Activated CD4-positive, CD25-positive, alpha-beta regulatory T cell treated with anti-CD3 and anti-CD28 coated beads, Interleukin-2, amount 50 U/mL, for 24 hours (primary cell): Measurements from ENCODE around the gene LDLRAD2.

Experiments
- ATAC-seq, 2 donors: fragments of 150-1000 bp; cut with Tn5 transposase; one replicate each; pipeline ENCODE4 v1.10.0; 2021; ENCODE audit warnings: mild to moderate bottlenecking in 1 of 2, moderate library complexity in 1 of 2

LDLRAD2 gene

DNA sequence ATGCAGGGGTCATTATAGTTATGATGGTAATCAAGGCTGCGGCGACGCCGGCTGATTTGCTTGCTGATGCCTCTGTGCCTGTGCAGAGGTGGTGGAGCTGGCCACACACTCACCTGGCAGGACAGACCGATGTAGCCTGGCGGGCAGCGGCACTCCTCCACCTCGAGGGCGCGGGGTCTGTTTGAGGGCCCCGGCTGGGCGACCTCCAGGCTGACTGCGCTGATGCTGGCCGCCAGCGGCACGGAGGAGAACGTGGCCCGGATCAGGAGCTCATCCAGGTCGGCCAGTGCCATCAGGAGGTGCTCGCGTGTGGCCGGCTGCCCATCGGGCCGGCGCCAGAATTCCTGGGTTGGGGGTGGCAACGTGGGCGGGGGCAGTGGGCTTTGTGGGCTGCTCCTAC, 52.7 kb downstream of the LDLRAD2 start:
- ATAC-seq: no peak

DNA sequence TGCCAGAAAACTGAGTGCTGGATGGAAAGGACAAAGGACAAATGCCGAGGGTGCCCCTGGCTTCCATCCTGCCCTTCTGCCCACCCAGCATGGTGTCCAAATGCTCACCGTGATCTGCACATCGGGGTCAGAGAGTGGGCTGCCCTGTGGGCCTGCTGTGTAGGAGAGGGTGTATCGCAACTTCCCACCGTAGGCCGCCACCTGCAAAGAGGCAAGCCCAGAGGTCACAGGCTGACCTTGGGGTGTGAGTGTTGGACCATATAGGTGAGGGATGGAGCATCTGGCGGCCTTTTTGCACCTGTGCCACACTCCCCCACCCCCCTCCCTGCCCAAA, 53.5 kb downstream of the LDLRAD2 start:
- ATAC-seq: no peak

DNA sequence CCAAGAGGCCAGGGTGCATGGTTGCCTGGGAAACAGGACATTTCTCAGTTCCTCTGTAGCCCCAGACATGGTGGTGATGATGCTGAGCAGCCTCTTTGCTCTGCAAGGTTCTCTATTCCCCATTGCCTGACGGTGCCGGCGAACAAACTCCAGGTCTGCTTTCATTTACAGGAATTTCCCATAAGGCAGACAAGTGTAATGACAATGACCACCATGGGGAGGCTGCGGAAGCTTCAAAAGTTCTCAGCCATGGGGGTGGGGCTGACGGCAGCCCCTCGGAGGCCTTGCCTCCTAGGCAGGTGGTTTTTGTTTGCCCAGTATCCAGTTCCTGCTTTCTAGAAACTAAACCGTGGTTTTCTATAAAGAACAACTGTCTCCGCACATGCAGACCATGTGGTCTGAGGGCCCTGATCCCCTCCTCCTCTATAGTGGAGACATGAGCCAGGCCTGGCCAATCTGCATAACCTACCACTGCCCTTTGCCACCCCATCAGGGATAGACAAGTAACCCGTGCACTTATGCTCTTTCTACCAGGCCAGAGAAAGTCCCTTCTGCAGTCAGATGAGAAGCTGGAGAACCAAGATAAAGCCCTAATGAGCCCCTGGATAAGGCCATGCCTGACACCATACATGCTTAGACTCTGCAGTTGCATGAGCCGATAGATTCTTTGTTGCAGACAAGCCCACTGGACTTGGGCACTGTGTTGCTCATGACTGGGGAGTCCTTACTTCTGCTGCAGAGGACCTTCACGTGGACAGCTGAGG, 54.1 kb downstream of the LDLRAD2 start:
- ATAC-seq: no peak

GRCh38 chr1:21866707-21867043, 54.6 kb downstream of the LDLRAD2 start:
- ATAC-seq: no peak

GRCh38 chr1:21867451-21867996, 55.5 kb downstream of the LDLRAD2 start:
- no peak for ATAC-seq

GRCh38 chr1:21868482-21868881, 56.4 kb downstream of the LDLRAD2 start:
- ATAC-seq: no peak

DNA sequence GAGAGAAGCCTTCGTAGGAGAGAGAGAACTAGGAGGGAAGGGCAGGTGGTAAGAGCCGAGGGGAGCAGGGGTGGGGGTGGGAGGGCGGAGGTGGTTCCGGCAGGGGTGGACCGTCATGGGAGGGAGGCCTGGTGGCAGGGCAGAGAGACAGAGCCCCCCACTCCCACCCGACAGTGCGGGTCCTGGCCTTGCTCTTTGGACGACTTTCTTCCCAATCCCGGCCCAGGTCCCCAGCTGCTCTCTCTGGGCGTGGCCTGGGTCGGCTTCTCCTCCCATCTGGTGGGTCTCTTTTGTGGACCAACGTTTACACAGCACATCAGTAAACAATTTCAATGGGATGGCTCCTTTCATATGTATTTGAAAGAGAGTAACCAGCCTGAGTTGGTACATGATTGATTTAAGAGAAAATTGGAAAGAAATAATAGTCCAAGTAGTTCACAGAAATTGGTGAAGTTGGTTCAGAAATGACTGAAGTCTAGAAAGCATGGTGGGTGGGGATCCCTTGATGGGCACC, 56.9 kb downstream of the LDLRAD2 start:
- ATAC-seq: no peak

GRCh38 chr1:21869620-21870121, 57.6 kb downstream of the LDLRAD2 start:
- no peak for ATAC-seq

GRCh38 chr1:21870611-21871010, 58.5 kb downstream of the LDLRAD2 start:
- ATAC-seq: no peak

- no peak for ATAC-seq
Measured at GRCh38 chr1:21871943-21872342, 59.9 kb downstream of the LDLRAD2 start.

DNA sequence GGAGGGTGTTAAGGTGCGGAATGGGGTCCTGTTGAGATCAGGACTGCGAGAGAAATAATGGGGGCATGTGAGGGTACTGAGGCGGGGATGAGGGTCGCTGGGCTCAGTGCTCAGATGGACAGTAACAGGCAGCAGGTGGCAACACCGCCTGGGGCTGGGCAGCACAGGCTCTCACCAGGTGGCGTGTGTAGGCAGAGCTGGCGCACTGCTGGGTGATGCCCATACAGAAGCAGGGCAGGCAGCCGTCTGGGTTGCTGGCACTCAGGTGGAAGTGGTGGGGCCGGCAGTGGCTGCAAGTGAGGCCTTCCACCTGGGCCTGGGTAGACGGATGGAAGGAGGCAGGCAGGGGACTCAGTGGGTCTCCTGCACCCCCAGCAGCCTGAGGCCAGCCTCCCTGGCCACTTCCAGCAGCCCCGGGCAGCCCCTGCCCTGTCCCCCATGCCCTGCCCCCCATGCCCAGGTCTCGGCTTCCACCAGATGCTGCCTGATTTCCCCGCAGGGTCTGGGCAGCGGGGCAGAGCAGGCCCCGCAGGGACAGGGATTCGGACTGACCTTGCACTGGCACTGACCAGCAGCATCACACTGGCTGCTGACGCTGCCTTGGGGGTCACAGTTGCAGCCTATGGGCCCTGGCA, 60.5 kb downstream of the LDLRAD2 start:
- no peak for ATAC-seq

DNA sequence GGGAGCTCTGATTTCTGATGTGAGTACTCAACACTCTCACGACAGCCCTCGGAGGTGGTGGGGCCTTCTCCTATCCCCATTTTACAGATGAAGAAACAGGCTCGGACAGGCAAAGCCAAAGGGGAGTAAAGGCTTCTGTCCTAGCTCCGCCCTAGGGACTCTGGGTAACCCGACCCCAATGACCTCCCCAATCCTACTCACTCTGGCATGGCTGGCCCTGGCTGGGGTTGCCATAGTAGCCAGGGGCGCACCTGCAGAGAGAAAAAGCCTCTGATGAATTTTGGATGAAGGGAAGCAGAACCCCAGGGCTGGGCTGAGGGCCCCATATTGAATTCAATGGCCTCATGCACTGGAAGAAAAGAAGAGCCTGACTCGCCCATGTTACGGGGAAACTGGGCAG, 61.1 kb downstream of the LDLRAD2 start:
- no peak for ATAC-seq

GRCh38 chr1:21873761-21874160, 61.7 kb downstream of the LDLRAD2 start:
- ATAC-seq: no peak

DNA sequence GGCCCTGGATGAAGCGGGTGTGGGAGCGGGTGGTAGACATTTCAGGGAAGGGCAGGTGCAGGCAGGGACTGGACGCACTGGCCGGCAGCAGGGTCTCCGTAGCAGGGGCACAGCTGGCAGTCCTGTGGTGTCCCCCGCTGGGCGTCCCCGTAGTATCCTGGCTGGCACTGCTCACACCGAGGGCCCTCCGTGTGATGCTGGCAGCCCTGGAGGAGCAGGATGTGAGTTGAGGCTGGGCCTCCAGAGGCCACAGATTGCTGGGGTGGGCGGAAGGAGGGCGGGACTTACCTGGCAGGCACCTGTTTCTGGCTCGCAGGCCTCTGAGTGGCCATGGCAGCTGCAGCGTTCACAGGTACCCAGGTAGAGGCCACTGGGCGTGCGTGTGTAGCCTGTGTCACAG, 62.3 kb downstream of the LDLRAD2 start:
- no peak for ATAC-seq
